Activated CD8-positive, alpha-beta memory T cell treated with anti-CD3 and anti-CD28 coated beads, Interleukin-2, amount 50 U/mL, for 24 hours (primary cell): ENCODE results near the gene CPNE4.

Experiments used
- DNase-seq: peaks from one replicate; pipeline ENCODE4 v3.0.0-alpha.2; 2020; ENCODE audit errors: extremely low read depth

CPNE4 gene

DNA sequence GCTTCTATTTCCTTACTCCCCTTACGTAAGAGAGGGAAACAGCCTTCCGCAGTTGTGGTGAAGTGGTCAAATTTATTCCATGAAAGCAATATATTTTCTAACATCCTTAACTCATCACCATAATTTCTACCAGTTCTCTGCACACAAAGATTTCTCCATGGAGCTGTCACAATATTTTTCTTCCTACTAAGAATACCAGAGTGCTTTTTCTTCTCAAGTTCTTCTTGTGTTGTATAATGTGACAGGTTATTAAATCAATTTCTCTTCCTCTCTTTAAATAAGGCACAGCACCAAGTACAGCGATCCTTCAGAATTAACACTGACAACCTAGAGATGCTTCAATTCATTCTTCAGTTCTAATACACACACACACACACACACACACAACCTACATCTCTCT, 153.0 kb downstream of the CPNE4 start:
- no peak for DNase-seq

DNA sequence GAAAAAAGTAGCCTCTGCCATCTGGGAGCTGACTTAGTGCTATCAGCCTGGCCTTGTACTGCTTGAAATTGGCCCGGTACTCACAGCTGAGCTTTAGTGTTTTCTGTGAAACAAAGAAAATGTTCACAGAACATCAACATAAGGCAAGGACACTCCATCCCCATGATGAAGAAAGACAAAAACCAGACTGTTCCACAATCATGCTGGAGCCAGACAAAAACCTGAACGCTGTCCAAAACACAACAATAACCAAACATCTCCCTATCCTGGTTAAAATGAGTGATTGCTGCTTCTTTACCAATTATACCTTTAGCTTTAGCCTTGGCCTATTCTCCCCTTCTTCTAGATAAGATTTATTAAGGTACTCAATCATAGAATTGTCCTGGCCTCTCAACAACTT, 153.9 kb downstream of the CPNE4 start:
- DNase-seq, result no peak

DNA sequence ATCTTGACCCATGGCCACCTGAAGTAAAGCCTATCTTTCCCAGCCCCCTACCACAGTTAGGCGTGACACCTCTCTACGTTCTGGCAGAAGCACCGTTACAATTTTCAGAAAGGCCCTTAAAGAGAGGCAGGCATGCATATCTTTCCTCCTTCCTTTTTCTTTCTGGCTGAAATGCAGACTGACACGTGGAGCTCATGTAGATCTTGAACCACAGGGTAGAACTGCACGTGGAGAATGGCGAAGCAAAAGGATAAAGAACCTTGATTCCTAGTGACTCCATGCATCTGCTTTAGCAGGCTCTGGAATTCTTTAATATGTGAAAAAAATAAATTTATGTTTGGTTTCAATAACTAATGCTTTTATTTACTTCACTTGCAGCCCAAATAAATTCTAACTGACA, 166.6 kb downstream of the CPNE4 start:
- DNase-seq, result no peak

DNA sequence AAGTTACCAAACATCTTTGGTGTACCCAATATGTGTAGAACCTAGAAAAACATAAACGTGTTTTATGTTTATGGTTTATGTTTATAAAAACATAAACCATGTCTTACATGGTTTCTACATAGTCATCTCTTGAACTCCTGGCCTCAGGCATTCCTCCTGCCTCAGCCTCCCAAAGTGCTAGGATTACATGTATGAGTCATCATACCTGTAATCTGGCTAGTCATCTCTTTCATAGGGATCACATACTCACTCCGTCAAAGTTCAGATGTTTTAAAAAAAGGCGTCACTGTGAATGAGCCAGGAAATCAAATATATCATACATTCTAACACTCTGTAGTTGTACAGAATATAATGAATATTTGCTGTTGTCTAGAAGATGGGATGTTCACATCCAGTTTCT, 178.6 kb downstream of the CPNE4 start:
- DNase-seq, result no peak

DNA sequence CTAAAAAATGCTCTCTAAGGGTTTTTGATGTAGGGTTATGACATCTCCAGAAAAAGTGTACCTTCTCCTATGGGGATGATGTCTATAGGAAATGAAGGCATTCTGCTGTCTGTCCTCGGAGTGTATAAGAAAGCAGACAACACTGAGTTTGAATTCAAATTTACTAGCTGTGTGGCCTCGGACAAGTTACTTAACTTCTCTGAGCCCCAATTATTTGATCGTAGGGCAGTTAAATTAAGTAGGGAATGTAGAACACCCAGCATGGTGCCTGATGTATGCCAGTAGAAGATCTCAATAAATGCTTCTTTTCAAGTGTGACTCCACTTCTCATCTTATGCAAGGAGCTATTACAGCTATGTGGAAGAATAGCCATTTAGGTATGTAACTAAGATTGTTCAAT, 184.6 kb downstream of the CPNE4 start:
- DNase-seq, result no peak

DNA sequence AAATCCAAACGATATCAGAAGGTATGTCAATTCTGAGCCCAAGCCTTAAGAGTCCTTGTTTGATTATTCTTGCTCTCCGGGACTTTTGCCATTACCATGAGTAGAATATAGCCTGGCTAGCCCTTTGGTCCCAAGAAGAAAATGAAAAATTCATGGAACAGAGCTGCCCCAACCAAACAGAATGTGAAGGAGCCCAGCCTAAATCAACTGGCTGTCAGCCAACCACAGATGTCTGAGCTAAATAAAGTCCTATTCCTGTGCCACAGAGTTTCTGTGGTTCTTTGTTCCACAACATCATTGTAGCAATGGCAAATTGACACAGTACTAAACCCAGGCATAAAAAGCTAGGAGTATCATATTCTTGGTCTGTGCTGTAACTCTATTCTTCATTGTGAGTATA, 185.2 kb downstream of the CPNE4 start:
- no peak for DNase-seq

DNA sequence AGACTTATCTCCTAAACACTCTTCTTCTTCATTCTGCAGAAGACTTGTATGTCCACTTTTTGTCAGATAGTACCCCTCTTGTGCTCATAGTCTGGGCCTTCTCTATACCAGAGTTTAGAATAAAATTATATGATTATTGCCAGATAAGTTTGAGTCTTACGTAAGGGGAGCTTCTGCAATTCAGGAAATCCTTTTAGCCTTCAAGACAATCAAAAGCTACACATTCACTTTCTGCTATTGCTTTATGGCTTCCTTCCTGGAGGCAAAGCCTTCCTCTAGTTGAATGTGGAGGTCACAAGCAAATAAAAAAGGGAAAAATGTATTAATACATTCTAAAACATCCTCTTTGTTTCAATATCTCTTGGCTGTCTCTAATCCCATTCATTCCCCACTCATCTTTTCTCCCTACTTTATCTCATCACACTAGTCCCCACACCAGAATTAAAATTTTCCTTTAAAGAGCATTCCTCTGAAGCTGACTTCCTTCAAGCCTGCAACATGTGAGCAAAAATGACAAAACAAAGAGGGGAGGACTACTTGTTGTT, 186.8 kb downstream of the CPNE4 start:
- no peak for DNase-seq

DNA sequence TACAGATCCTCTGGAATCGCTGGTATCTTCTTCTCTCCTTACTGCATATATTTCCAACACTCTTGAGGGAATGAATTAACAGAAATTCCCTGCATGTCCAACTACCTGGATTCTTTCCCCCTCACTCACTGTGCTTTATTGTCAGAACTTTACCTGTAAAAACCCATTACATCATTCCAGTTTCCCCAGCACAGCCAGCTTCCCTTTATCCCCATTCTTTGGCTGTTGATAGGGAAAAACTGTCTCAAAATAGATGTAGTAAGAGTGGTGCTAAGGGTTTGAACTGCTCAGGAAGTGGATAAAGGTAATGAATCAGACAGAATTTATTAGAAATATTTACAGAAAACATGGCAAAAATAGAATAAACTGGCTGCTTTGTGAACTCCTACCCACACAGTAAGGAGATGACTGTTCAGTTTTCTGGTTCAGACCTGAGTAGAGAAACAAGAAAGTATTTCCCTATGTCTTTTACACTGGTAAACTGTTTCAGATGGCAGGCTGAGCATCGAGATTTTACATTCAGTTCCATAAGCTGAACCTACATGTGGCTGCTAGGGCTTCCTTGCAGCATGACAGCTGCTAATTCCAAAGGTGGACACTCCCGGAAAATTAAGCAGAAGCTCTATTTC, 188.4 kb downstream of the CPNE4 start:
- DNase-seq, result no peak

DNA sequence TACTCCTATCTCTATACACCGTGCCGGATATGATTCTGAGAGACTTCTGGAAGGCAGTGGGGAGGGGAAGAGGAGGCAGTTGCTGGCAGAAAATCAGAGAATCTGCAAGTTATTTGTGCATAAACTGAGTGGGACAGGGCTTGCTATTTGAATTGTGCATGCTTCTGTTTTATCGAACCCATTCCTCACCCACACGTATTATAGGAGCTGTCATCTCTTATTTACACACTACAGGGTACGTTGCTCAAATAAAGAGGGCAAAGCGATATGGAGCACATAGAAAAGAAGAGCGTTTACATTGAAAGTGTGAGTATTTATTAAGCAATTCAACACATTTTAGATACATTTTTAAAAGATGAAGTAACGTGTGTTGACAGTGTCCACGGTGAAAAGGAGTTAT, 191.6 kb downstream of the CPNE4 start:
- DNase-seq, result no peak

DNA sequence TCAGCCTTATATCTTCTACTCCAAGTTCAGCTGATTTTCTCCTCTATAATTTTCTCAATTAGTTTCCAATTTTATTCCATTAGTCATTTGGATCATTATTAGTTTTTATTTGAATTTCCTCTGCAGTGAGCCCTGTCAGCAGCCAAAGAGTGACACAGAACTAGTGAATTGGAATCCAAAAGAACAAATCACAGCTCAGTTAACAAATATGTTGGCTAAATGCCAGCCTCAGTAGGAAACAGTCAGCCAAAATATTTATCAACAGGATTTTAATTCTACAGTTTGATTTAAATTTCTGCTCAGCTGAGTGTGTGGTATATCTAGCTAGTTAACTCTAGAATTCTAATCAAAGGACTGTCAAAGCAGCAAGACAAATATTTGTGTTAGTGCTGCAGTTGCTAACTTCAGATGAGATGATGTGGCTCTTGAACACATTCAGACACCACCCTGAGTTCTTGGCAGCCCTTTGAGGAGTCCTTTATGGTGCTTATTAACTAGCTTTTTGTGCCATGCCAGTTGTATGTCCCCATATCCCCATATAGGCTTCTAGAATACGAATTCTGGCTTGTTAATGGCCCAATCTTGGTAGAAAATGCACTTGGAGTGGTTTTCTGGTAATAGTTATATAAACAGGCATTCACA, 194.5 kb downstream of the CPNE4 start:
- DNase-seq, result no peak

DNA sequence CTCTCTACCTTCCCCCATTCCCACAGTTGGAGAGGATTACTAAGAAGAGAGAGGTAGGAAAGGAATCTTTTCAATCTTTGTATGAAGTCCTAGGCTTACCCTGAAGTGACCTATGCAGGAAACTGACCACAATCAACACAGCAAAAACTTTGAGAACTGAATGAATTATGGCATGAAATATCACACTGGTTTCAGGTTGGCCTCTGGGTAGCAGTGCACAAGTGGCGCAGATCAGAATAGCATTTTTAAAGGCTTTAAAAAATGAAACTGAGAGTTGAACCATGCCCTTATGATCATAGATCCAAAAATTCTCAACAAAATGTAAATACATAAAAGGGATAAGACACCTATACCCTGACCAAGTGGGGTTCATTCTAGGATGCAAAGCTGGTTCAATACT, 198.9 kb downstream of the CPNE4 start:
- DNase-seq, result no peak

DNA sequence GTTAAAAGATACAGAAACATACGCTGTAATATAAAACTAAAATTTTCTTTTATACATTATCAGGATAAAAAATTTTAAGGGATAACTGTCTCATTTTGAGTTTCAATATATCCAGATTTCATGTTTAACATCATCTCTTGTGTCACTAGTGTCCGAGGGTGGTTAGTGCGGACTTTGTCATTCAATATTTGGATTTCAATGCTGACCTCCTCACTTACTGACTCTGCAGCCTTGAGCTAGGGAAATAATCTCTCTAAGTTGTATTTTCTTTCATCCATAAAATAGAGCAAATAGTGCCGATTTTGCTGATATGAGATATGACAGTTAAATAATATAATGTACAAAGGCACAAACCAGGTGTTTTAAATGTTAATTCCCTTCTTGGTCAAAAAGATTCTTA, 203.2 kb downstream of the CPNE4 start:
- no peak for DNase-seq

DNA sequence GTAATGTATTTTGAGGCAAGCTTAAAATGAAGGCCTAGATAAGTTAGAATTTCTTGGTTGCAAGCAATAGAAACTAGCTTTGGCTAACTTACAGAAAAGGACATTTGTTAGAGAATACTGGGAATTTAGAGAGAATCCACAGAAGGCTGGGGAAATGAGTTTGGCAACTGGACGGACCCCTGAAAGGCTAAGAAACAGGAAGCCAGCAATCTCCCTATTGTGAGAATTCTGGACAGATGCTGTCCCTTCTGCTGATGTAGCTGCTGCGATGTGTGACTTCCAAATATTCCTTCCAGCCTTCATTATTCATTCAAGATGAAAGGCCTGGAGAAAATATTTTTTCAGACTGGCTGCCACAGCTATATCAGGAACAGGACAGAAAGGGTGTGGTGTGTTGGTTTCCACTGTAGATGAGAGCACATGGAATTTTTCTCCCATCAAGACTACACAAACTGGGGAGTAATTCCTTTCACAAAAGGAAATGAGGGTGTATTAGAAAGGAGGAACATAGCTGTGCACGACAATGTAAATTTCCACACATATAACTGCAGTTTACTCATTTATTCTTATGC, 213.5 kb downstream of the CPNE4 start:
- no peak for DNase-seq

DNA sequence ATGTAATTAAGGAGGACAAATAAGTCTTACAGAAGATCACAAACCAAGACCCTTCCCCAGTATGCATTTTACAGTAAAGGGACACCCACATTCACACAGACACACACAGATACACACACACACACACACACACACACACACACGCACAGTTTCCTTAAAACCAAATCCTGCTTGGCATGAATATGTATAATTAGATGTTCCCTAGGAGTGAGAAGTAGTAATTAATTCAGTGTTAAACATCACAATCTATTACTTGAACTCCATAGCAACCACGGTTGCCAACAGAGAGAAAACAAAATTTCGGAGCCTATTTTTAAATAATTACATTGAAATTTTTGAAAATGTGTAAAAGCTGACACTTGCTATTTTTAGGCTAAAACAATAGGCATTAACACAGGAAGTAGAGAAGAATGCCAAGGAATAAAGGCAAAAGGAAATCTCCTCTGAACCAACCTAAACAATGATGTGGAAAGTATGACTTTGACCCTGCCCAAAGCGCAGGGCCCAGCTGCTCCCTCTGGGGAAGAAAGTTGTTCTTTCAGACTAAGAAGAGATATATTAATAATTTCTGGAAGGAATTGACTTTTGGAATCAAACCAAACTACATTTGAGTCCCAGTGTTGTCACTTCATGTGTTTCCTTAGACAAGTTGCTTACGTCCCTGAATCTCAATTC, 215.3 kb downstream of the CPNE4 start:
- DNase-seq, result no peak

DNA sequence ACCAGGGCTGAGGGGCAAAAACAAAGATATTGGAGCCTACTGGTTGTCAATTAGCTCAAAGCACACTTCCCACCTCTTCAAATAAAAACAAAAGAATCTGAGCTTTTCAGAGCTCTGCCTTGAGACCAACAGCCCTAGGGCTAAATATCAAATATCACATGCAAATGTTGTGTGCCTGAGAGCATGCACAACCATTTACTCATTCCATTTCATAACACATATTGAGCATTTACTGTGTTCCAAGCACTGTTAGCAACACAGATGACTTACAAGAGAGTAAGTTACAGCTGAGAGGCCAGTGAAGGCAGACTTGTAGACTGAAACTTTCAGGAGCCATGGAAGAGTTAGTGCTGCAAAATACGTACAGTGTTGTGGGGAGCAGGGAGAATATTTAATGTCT, 222.4 kb downstream of the CPNE4 start:
- DNase-seq, result no peak

DNA sequence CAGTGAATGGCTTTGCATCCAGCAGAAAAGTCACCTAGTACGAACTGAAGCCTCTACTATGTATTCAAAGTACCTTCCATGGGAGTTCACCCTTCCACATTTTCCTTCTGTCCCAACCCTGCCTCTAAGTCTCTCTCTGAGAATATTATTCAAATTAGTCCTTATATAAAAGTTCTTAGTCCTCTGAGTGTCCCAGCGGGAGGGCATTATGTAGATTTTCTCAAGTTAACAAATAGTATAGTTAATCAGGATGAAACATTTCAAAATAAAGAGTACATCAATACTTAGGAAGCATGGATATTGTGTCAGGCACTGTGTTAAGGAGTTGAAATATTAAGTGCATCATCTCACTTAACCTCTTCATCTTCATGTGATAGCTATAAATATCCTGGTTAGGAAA, 223.3 kb downstream of the CPNE4 start:
- no peak for DNase-seq

DNA sequence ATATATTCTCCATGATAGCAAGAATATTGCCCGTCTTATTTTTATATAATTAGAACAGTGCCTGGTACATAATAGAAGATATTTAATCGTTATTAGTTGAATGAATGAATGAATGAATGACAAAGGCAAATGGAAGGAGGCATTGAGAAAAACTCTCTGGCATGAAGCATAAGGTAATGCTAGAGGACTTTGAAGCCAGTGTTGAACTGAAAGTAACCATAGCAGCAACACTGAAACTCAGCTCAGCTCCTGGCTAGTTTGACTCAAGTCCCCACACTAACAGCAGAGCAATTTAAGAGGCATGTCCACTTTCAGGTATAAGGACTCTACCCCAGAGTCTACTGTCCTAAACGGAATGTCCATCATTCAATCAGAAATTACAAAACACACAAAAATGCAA, 227.0 kb downstream of the CPNE4 start:
- no peak for DNase-seq

DNA sequence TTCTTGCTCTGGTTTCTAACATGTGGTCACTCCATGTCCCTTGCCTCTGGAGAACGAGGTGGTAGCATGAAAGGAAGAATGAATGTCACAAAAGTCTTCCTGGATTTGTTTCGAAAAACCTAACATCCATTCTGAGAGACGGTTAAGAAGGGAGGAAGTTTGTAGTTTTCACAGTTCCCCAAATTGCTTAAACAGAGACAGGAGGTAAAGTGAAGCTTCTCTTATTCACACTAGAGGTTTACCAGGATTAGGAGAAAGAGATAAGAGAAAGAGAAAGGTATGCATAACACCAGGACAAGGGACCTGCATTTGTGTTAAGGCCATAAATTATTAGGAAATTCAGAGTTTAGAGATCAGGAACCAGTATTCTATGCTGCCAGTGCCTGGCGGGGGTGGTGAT, 228.1 kb downstream of the CPNE4 start:
- no peak for DNase-seq

DNA sequence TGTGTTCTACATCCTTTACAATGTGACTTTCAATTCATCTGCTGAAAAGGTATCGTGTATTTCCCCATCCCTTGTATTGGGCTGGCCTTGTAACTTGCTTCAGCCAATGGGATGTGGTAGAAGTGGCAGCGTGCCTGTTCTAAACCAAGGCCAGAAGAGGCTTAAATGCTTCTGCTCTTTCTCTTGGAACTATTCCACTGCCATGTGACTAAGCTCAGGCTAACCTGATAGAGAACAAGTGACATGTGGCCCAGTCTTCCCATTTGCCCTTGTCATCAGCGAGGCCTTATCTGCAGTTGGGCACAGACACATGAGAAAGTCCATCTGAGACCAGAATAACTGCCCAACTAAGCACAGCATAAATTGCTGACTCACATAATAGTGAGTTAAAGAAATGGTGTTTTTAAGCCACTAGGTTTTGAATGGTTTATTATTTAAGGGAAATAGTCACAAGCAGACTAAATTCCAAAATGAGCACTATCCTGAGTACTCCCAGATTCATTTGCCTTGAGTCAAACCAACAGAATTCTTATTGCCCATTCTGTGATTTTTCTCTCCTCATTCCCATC, 230.2 kb downstream of the CPNE4 start:
- no peak for DNase-seq

DNA sequence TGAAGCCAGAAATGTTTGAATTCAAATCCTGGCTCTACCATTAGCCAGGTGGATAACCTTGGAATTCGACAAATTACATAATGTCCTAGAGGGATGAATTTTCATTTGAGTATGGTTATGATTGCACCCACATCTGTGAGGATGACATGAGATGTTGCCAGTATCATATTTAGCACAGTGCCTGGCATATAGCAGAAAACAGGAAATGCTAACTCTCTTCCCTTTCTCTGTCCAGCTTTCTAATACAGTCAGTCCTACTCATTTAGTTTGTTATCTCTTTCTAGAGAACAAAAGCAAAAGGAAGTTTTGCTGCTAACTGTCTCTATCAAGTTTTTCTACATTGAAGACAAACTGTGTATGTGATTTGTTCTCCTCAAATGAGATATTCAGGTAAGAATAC, 231.7 kb downstream of the CPNE4 start:
- no peak for DNase-seq

DNA sequence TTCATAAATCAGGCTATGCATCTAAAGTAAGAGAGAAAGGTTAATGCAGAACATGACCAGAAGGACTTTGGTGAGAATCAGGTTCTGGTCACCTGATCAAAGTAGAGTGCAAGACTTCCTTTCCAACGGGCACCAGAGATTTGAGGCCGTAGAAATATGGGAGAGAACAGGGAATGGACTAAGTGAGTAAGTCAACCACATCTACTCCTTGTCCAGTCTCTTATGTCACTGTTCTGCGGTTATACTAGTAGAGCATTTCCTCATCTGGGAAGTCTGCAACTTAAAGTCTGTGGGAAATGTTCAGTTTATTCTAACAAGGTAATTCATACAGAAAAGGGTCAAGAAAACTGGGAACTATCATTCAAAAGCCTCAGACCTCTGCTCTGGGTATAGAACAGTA, 232.8 kb downstream of the CPNE4 start:
- DNase-seq, result no peak

DNA sequence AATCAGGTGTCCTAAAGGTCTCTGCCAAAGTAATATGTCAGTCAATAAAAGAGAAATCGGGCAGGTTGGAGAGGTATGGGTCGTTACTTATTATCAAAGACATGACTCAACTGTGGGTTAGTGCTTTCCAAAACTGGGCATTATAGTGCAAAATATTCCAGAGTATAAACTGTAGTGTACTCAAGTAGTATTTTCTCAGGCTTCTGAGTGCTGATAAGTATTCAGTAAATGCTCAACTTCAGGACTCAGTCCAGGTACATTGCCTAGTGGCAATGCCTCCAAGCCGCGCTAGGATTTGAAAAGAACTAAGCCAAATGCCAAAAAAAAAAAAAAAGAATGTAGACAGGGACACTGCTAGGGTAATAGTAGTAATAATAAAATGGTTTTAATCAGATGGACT, 233.2 kb downstream of the CPNE4 start:
- DNase-seq, result no peak

DNA sequence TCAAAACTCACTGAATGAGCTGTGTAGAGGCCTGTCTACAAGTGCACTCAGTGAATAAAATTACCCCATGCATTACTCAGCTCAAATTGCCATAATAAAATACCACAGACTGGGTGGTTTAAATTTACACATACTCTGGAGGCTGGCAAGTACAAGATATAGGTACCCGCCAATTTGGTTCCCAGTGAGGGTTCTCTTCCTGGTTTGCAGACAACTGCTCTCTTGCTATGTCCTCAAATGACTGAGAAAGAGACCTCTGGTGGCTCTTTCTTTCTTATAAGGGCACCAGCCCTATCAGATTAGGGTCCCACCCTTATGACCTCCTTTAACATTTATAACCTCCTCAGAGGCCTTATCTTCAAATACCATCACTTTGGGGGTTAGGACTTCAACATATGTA, 237.0 kb downstream of the CPNE4 start:
- DNase-seq, result no peak
